Tibial nerve (tissue), 4 donors: ENCODE results near the gene SEMA5A.

Experiments used
- EP300 ChIP-seq, 2 donors: sonication (generic); formaldehyde crosslinking; IDR thresholded peaks; one replicate each; pipeline ENCODE4 v1.6.1; 2017; ENCODE audit warnings: antibody characterized with exemption in 2 of 2, mild to moderate bottlenecking in 1 of 2
- POLR2A ChIP-seq, 2 donors: fragments of 450-650 bp; IDR thresholded peaks; one replicate each; pipeline ENCODE4 v1.6.1; 2017; ENCODE audit warnings: antibody characterized with exemption in 2 of 2, mild to moderate bottlenecking in 2 of 2, moderate library complexity in 2 of 2
- TF ChIP-seq, protein P1 (sequence below), 5 experiments: fragments of 200-600 bp in 3 of 5; fragments of 450-650 bp in 2 of 5; sonication (generic) in 3 of 5; IDR thresholded peaks; one replicate each; pipeline ENCODE4 v1.5.1; 2016 to 2019; ENCODE audit warnings: antibody characterized with exemption in 5 of 5, mild to moderate bottlenecking in 3 of 5, moderate library complexity in 2 of 5

DNA sequence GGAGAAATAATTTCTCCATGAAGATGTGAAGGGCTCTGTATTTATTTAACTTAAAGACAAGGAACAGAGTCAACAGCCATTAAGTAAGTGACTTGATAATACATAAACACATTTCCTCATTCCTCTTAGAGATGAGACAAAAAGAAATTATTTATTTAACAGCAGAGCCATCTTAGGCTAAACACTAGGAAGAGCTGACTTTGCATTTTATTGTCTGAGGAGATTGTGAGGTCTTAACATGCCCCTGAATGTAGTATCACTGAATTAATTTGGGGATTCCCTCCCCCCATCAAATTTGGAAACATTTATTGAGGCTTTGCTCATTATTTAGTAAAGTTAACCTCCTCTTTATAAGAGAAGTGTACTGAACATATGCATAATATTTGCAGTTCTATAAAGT, 49.0 kb upstream of the SEMA5A start:
- TF ChIP-seq, protein P1, sequence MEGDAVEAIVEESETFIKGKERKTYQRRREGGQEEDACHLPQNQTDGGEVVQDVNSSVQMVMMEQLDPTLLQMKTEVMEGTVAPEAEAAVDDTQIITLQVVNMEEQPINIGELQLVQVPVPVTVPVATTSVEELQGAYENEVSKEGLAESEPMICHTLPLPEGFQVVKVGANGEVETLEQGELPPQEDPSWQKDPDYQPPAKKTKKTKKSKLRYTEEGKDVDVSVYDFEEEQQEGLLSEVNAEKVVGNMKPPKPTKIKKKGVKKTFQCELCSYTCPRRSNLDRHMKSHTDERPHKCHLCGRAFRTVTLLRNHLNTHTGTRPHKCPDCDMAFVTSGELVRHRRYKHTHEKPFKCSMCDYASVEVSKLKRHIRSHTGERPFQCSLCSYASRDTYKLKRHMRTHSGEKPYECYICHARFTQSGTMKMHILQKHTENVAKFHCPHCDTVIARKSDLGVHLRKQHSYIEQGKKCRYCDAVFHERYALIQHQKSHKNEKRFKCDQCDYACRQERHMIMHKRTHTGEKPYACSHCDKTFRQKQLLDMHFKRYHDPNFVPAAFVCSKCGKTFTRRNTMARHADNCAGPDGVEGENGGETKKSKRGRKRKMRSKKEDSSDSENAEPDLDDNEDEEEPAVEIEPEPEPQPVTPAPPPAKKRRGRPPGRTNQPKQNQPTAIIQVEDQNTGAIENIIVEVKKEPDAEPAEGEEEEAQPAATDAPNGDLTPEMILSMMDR (IDR thresholded peaks at IDR 0.05), result no peak
- TF ChIP-seq POLR2A (IDR thresholded peaks at IDR 0.05) (no peak), EP300 (IDR thresholded peaks at IDR 0.05) (no peak)
